Natural killer cell (primary cell): ENCODE results near the gene SLC8B1. TPM values are rescaled to one million over a fixed set of nuclear protein-coding genes. Genes with fewer than 3 reads are reported as not detected.

ENCODE experiments used
- ATAC-seq, 3 donors: fragments of 150-1000 bp in 2 of 3; fragments of 200-7000 bp in 1 of 3; cut with Tn5 transposase; 1 replicate in 1 of 3; 2 replicates in 2 of 3; pipeline ENCODE4 v1.10.0; 2021; ENCODE audit warnings: mild to moderate bottlenecking in 2 of 3, moderate library complexity in 2 of 3
- DNase-seq, 2 donors: peaks; one replicate each; pipeline versions ENCODE4 v3.0.0 to v3.0.0-alpha.2; 2013 to 2021; ENCODE audit warnings: mixed read lengths in 1 of 2
- H3K27ac ChIP-seq: one replicate; pipeline ENCODE4 v1.5.1; 2013; ENCODE audit warnings: mild to moderate bottlenecking, low read length
- H3K27me3 ChIP-seq: one replicate; pipeline ENCODE4 v1.6.1; 2013; ENCODE audit warnings: low read length; ENCODE audit not compliant: control insufficient read depth, insufficient read depth
- H3K36me3 ChIP-seq: one replicate; pipeline ENCODE4 v1.6.1; 2013; ENCODE audit warnings: low read length; ENCODE audit not compliant: control insufficient read depth, insufficient read depth
- H3K4me1 ChIP-seq: one replicate; pipeline ENCODE4 v1.6.1; 2013; ENCODE audit warnings: low read length; ENCODE audit not compliant: control insufficient read depth, insufficient read depth
- H3K4me3 ChIP-seq: one replicate; pipeline ENCODE4 v1.5.1; 2013; ENCODE audit warnings: low read length
- H3K9me3 ChIP-seq: one replicate; pipeline ENCODE4 v1.6.1; 2013; ENCODE audit warnings: low read length; ENCODE audit not compliant: control insufficient read depth, insufficient read depth
- H3K27ac Mint-ChIP-seq, 2 donors: one replicate each; pipeline ENCODE4 v1.8.0; 2022; ENCODE audit warnings: mild to moderate bottlenecking in 2 of 2, mixed read lengths in 2 of 2, moderate library complexity in 1 of 2
- H3K27me3 Mint-ChIP-seq, 2 donors: one replicate each; pipeline ENCODE4 v1.8.0; 2022; ENCODE audit warnings: low read depth in 2 of 2, mixed read lengths in 2 of 2
- H3K36me3 Mint-ChIP-seq: one replicate; pipeline ENCODE4 v1.8.0; 2022; ENCODE audit warnings: mixed read lengths
- H3K4me1 Mint-ChIP-seq, 2 donors: one replicate each; pipeline ENCODE4 v1.8.0; 2022; ENCODE audit warnings: mixed read lengths in 2 of 2
- H3K4me3 Mint-ChIP-seq: one replicate; pipeline ENCODE4 v1.8.0; 2022; ENCODE audit warnings: mild to moderate bottlenecking, moderate library complexity, mixed read lengths
- H3K9me3 Mint-ChIP-seq, 2 donors: one replicate each; pipeline ENCODE4 v1.8.0; 2022; ENCODE audit warnings: mixed read lengths in 2 of 2
- WGBS: methylation state at CpG from one replicate; pipeline ENCODE4 v1.1.7; 2013; ENCODE audit warnings: missing lambda C conversion rate; ENCODE audit not compliant: insufficient coverage; 5-methylcytosine and 5-hydroxymethylcytosine counted together
- intact Hi-C: fragments of 100-400 bp; cut with micrococcal nuclease; formaldehyde crosslinking; loops from one replicate; pipeline ENCODE4 v1.14.2; 2022
- total RNA-seq, 4 donors: library from RNA; stranded (reverse); fragments of 120-200 nt in 1 of 4; gene quantifications; one replicate each; pipeline versions ENCODE4 v1.2.3 to v1.2.4, GENCODE V29; 2013 to 2022
- TF ChIP-seq, protein P1 (sequence below): fragments of 200-600 bp; IDR thresholded peaks from one replicate; pipeline ENCODE4 v1.8.0; 2022; ENCODE audit warnings: antibody characterized with exemption

Gene SLC8B1
- total RNA-seq, 3 donors from 2014 or later (not counting 1 experiment from before 2014, with no cell fraction given), result 26.1 to 34.4 (median 31.2) TPM

- H3K9me3 ChIP-seq, result no peaks in the 10 kb centered on the region
- no peak for DNase-seq
- Mint-ChIP-seq H3K36me3 (no peaks in the 10 kb centered on the region), H3K4me1 (peaks cover 18 to 47% of the 10 kb centered on the region in 2 donors), H3K4me3 (no peak overlapping the region), H3K27me3 (no peaks in the 10 kb centered on the region), H3K27ac (no peak overlapping the region), H3K9me3 (no peaks in the 10 kb centered on the region)
- TF ChIP-seq, protein P1, sequence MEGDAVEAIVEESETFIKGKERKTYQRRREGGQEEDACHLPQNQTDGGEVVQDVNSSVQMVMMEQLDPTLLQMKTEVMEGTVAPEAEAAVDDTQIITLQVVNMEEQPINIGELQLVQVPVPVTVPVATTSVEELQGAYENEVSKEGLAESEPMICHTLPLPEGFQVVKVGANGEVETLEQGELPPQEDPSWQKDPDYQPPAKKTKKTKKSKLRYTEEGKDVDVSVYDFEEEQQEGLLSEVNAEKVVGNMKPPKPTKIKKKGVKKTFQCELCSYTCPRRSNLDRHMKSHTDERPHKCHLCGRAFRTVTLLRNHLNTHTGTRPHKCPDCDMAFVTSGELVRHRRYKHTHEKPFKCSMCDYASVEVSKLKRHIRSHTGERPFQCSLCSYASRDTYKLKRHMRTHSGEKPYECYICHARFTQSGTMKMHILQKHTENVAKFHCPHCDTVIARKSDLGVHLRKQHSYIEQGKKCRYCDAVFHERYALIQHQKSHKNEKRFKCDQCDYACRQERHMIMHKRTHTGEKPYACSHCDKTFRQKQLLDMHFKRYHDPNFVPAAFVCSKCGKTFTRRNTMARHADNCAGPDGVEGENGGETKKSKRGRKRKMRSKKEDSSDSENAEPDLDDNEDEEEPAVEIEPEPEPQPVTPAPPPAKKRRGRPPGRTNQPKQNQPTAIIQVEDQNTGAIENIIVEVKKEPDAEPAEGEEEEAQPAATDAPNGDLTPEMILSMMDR, result no peak
- no peak for ATAC-seq
- H3K4me1 ChIP-seq, result peaks cover 22% of the 10 kb centered on the region
- WGBS, result 82% methylated on average over 1 of the region's 1 CpG
- no peak overlapping the region for H3K4me3 ChIP-seq
- H3K27me3 ChIP-seq, result no peaks in the 10 kb centered on the region
- no peak overlapping the region for H3K27ac ChIP-seq
- intact Hi-C loops, result loop anchor here (10.0 kb wide), 1 partner anchor 135 kb away; no protein-coding TSS in a partner anchor
- peaks cover 14% of the 10 kb centered on the region for H3K36me3 ChIP-seq
Measured at GRCh38 chr12:113329791-113330417, 5.0 kb downstream of the SLC8B1 start.

DNA sequence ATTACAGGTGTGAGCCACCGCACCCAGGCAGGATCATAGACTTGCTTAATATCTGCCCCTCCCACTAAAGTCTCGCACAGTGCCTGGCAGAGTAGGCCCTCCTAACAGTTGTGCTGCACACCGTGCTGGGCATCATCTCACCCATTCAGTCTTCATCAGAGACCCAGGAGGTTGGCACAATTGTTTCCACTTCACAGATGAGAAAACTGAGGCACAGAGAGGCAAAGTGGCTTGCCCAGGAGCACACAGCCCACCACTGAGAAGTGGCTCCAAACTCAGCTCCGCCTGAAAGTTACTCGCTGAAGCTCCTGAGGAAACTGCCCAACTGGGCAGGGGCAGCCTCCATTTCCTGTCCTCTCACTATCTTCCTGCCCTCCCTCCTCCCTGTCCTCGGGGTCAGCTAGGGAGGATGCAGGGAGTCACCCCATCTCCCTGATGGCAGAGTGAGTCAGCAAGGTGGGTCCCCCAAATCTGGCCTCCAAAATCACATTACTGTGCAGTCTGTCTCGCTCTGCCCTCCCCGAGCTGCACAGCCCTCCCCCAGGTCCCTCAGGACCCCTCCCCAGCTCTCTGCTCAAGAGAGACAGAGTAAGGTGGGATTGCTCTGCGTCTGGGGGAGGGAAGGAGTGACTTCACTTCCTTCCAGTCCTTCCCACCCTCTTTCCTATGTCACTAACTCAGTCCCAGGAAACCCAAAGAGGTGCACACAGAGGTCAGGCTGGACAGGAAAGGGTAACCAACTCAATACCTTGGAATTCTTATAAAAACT is 5.7 kb downstream of the SLC8B1 start:
- H3K4me1 Mint-ChIP-seq, result peaks cover 13 to 40% of the 10 kb centered on the region in 2 donors
- H3K27ac Mint-ChIP-seq, result no peak overlapping the region
- Histone ChIP-seq H3K27ac (no peak overlapping the region), H3K36me3 (peaks cover 14% of the 10 kb centered on the region), H3K4me1 (peaks cover 18% of the 10 kb centered on the region), H3K27me3 (no peaks in the 10 kb centered on the region), H3K4me3 (no peak overlapping the region), H3K9me3 (no peaks in the 10 kb centered on the region)
- 95% methylated on average over 7 of the region's 9 CpGs for WGBS
- H3K4me3 Mint-ChIP-seq, result no peak overlapping the region
- TF ChIP-seq, protein P1, result no peak
- no peaks in the 10 kb centered on the region for H3K27me3 Mint-ChIP-seq
- intact Hi-C loops, result no loop called here
- no peaks in the 10 kb centered on the region for H3K9me3 Mint-ChIP-seq
- DNase-seq (no peak), ATAC-seq (no peak)
- no peaks in the 10 kb centered on the region for H3K36me3 Mint-ChIP-seq

GRCh38 chr12:113328368-113328889 is 6.5 kb downstream of the SLC8B1 start:
- H3K27ac Mint-ChIP-seq, result no peak overlapping the region
- Histone ChIP-seq H3K4me1 (peaks cover 10% of the 10 kb centered on the region), H3K9me3 (no peaks in the 10 kb centered on the region), H3K27ac (no peak overlapping the region), H3K36me3 (peaks cover 14% of the 10 kb centered on the region), H3K27me3 (no peaks in the 10 kb centered on the region), H3K4me3 (no peak overlapping the region)
- H3K9me3 Mint-ChIP-seq, result no peaks in the 10 kb centered on the region
- TF ChIP-seq, protein P1, result no peak
- H3K4me1 Mint-ChIP-seq, result peaks cover 8 to 32% of the 10 kb centered on the region in 2 donors
- no peaks in the 10 kb centered on the region for H3K36me3 Mint-ChIP-seq
- intact Hi-C loops, result no loop called here
- WGBS, result 89% methylated on average over 3 of the region's 5 CpGs
- H3K27me3 Mint-ChIP-seq, result no peaks in the 10 kb centered on the region
- ATAC-seq (no peak), DNase-seq (no peak)
- H3K4me3 Mint-ChIP-seq, result no peak overlapping the region
